H9 (cell line): ENCODE measurements around the gene KCNV2. TPM values are rescaled to one million over a fixed set of nuclear protein-coding genes. Genes with fewer than 3 reads are reported as not detected.

Experiments used
- DNase-seq: peaks from one replicate; pipeline ENCODE4 v3.0.0-alpha.2; 2017
- H2AFZ ChIP-seq: one replicate; pipeline ENCODE4 v1.6.1; 2013; ENCODE audit warnings: mild to moderate bottlenecking, low read length, control low read depth, moderate library complexity
- H2AK5ac ChIP-seq: 2 replicates; pipeline ENCODE4 v1.6.1; 2013; ENCODE audit warnings: low read length, control low read depth, mixed read lengths; ENCODE audit not compliant: insufficient read length
- H2BK120ac ChIP-seq: one replicate; pipeline ENCODE4 v1.6.1; 2013; ENCODE audit warnings: low read depth, mild to moderate bottlenecking, low read length, control low read depth, inconsistent platforms; ENCODE audit not compliant: poor library complexity, severe bottlenecking
- H2BK12ac ChIP-seq: 2 replicates; pipeline ENCODE4 v1.6.1; 2013; ENCODE audit warnings: low read length, control low read depth, mixed read lengths, low read depth; ENCODE audit not compliant: insufficient read length
- H2BK15ac ChIP-seq: 2 replicates; pipeline ENCODE4 v1.6.1; 2013; ENCODE audit warnings: low read depth, low read length, control low read depth
- H2BK20ac ChIP-seq: one replicate; pipeline ENCODE4 v1.6.1; 2013; ENCODE audit warnings: low read depth, mild to moderate bottlenecking, low read length, control low read depth, inconsistent platforms; ENCODE audit not compliant: poor library complexity, severe bottlenecking
- H2BK5ac ChIP-seq: 2 replicates; pipeline ENCODE4 v1.6.1; 2013; ENCODE audit warnings: low read length, control low read depth, mixed read lengths; ENCODE audit not compliant: insufficient read length
- H3K14ac ChIP-seq: 2 replicates; pipeline ENCODE4 v1.6.1; 2013; ENCODE audit warnings: low read length, control low read depth; ENCODE audit not compliant: insufficient read depth
- H3K18ac ChIP-seq: 2 replicates; pipeline ENCODE4 v1.6.1; 2013; ENCODE audit warnings: low read depth, mild to moderate bottlenecking, mixed read lengths, low read length, control low read depth; ENCODE audit not compliant: insufficient read length
- H3K23ac ChIP-seq: 2 replicates; pipeline ENCODE4 v1.6.1; 2013; ENCODE audit warnings: low read length, control low read depth, mixed read lengths, low read depth; ENCODE audit not compliant: insufficient read length
- H3K23me2 ChIP-seq: 2 replicates; pipeline ENCODE4 v1.6.1; 2013; ENCODE audit warnings: low read depth, mild to moderate bottlenecking, mixed read lengths, low read length, control low read depth; ENCODE audit not compliant: insufficient read length, poor library complexity, severe bottlenecking
- H3K27ac ChIP-seq: 2 replicates; pipeline ENCODE4 v1.5.1; 2013; ENCODE audit warnings: low read length, control low read depth, mixed read lengths, low read depth; ENCODE audit not compliant: insufficient read length
- H3K27me3 ChIP-seq: 2 replicates; pipeline ENCODE4 v1.6.1; 2013; ENCODE audit warnings: low read length, control low read depth, inconsistent platforms; ENCODE audit not compliant: insufficient read depth
- H3K4ac ChIP-seq: 2 replicates; pipeline ENCODE4 v1.6.1; 2013; ENCODE audit warnings: low read depth, mild to moderate bottlenecking, control low read depth, inconsistent platforms, low read length, moderate library complexity
- H3K4me1 ChIP-seq: 2 replicates; pipeline ENCODE4 v1.6.1; 2013; ENCODE audit warnings: low read length, control low read depth, inconsistent platforms; ENCODE audit not compliant: insufficient read depth
- H3K4me2 ChIP-seq: 2 replicates; pipeline ENCODE4 v1.6.1; 2013; ENCODE audit warnings: low read length, control low read depth, mixed read lengths; ENCODE audit not compliant: insufficient read length, insufficient read depth
- H3K56ac ChIP-seq: 2 replicates; pipeline ENCODE4 v1.6.1; 2013; ENCODE audit warnings: low read depth, mild to moderate bottlenecking, mixed read lengths, low read length, control low read depth; ENCODE audit not compliant: insufficient read length
- H3K79me1 ChIP-seq: 2 replicates; pipeline ENCODE4 v1.6.1; 2013; ENCODE audit warnings: low read depth, mild to moderate bottlenecking, moderate library complexity, low read length, control low read depth, inconsistent platforms; ENCODE audit not compliant: insufficient read depth, poor library complexity, severe bottlenecking
- H3K79me2 ChIP-seq: 2 replicates; pipeline ENCODE4 v1.6.1; 2013; ENCODE audit warnings: low read length, control low read depth, inconsistent platforms; ENCODE audit not compliant: insufficient read depth
- H3K9ac ChIP-seq: 2 replicates; pipeline ENCODE4 v1.6.1; 2013; ENCODE audit warnings: low read length, control low read depth, mixed read lengths; ENCODE audit not compliant: insufficient read length; ENCODE audit errors: extremely low read depth
- H3K9me3 ChIP-seq: one replicate; pipeline ENCODE4 v1.6.1; 2013; ENCODE audit warnings: low read depth, low read length, inconsistent platforms; ENCODE audit not compliant: control insufficient read depth
- H3T11ph ChIP-seq: one replicate; pipeline ENCODE4 v1.6.1; 2013; ENCODE audit warnings: mild to moderate bottlenecking, low read length, control low read depth, inconsistent platforms
- H4K20me1 ChIP-seq: one replicate; pipeline ENCODE4 v1.6.1; 2013; ENCODE audit not compliant: control insufficient read depth, insufficient read length, insufficient read depth
- H4K5ac ChIP-seq: 2 replicates; pipeline ENCODE4 v1.6.1; 2013; ENCODE audit warnings: low read depth, mild to moderate bottlenecking, mixed read lengths, low read length, control low read depth; ENCODE audit not compliant: insufficient read length
- H4K8ac ChIP-seq: replicated peaks from 2 replicates; pipeline ENCODE4 v1.6.1; 2013; ENCODE audit warnings: low read length, control low read depth, mixed read lengths, low read depth; ENCODE audit not compliant: insufficient read length
- H4K91ac ChIP-seq: 2 replicates; pipeline ENCODE4 v1.6.1; 2013; ENCODE audit warnings: low read depth, mild to moderate bottlenecking, moderate library complexity, mixed read lengths, low read length, control low read depth; ENCODE audit not compliant: insufficient read length
- H3K27ac Mint-ChIP-seq, 3 experiments: 2 replicates in 2 of 3; 3 replicates in 1 of 3; pipeline ENCODE4 v1.8.0; 2020 to 2021; ENCODE audit warnings: mixed read lengths in 3 of 3, mild to moderate bottlenecking in 1 of 3, moderate library complexity in 1 of 3
- H3K27me3 Mint-ChIP-seq: 2 replicates; pipeline ENCODE4 v1.8.0; 2021; ENCODE audit warnings: low read depth, mild to moderate bottlenecking, moderate library complexity, mixed read lengths
- H3K36me3 Mint-ChIP-seq, 3 experiments: 2 replicates in 2 of 3; 3 replicates in 1 of 3; pipeline ENCODE4 v1.8.0; 2020 to 2021; ENCODE audit warnings: low read depth in 3 of 3, mixed read lengths in 3 of 3; ENCODE audit not compliant: insufficient read depth in 1 of 3
- H3K4me1 Mint-ChIP-seq, 2 experiments: 2 replicates each; pipeline ENCODE4 v1.8.0; 2020; ENCODE audit warnings: mixed read lengths in 2 of 2
- H3K4me3 Mint-ChIP-seq, 2 experiments: 2 replicates in 1 of 2; 3 replicates in 1 of 2; pipeline ENCODE4 v1.8.0; 2020 to 2021; ENCODE audit warnings: mild to moderate bottlenecking in 2 of 2, mixed read lengths in 2 of 2, moderate library complexity in 1 of 2
- H3K9me3 Mint-ChIP-seq, 2 experiments: 2 replicates in 1 of 2; 3 replicates in 1 of 2; pipeline ENCODE4 v1.8.0; 2020; ENCODE audit warnings: mild to moderate bottlenecking in 2 of 2, mixed read lengths in 2 of 2, moderate library complexity in 1 of 2
- CTCF ChIP-seq: fragments of 200-600 bp; sonication (generic); conservative IDR thresholded peaks from 3 replicates; pipeline ENCODE4 v1.8.0; 2021; ENCODE audit warnings: antibody characterized with exemption, mild to moderate bottlenecking
- WGBS: extraction: QIAGEN DNeasy Blood & Tissue Kit; methylation state at CpG from one replicate; pipeline ENCODE4 v1.1.7; 2013; ENCODE audit warnings: missing lambda C conversion rate, low lambda C conversion rate, mixed read lengths; ENCODE audit not compliant: insufficient read length; ENCODE audit errors: extremely low coverage; 5-methylcytosine and 5-hydroxymethylcytosine counted together
- total RNA-seq: library from RNA; stranded (reverse); gene quantifications from 2 replicates; pipeline ENCODE4 v1.2.1, GENCODE V29; 2021

The KCNV2 gene
- total RNA-seq, 1 experiment from 2014 or later = not detected

GRCh38 chr9:2709645-2710101, 7.6 kb upstream of the KCNV2 start:
- no peak overlapping the region for H2BK12ac ChIP-seq
- TF ChIP-seq CTCF = no peak
- H3K27me3 ChIP-seq = no peaks in the 10 kb centered on the region
- no peak overlapping the region for H4K5ac ChIP-seq
- no peak overlapping the region for H2BK20ac ChIP-seq
- H2AK5ac ChIP-seq = no peak overlapping the region
- no peaks in the 10 kb centered on the region for H3K9me3 ChIP-seq
- H3K4me2 ChIP-seq = no peak overlapping the region
- no peak overlapping the region for H3K56ac ChIP-seq
- no peak overlapping the region for H3K4ac ChIP-seq
- no peak overlapping the region for H2BK120ac ChIP-seq
- no CpG with 5 or more reads among the region's 2 CpGs for WGBS
- no peak for DNase-seq
- no peak overlapping the region for H2BK15ac ChIP-seq
- H4K8ac ChIP-seq = no peak overlapping the region
- H3K27ac ChIP-seq = no peak overlapping the region
- no peak overlapping the region for H3T11ph ChIP-seq
- no peaks in the 10 kb centered on the region for H3K79me1 ChIP-seq
- no peak overlapping the region for H3K23ac ChIP-seq
- Mint-ChIP-seq H3K9me3 (peaks cover 0 to 6% of the 10 kb centered on the region in 2 experiments; a peak in 1 of 5 replicates), H3K4me1 (peaks cover 11 to 12% of the 10 kb centered on the region in 2 experiments), H3K27ac (peak overlapping the region in 1 of 3 experiments; percentile 21; a peak in 1 of 7 replicates), H3K4me3 (no peak overlapping the region), H3K36me3 (peaks cover 0 to 15% (median 9%) of the 10 kb centered on the region in 3 experiments; a peak in 6 of 7 replicates), H3K27me3 (no peaks in the 10 kb centered on the region)
- H2AFZ ChIP-seq = no peak overlapping the region
- H4K91ac ChIP-seq = no peak overlapping the region
- no peaks in the 10 kb centered on the region for H4K20me1 ChIP-seq
- H3K23me2 ChIP-seq = no peaks in the 10 kb centered on the region
- no peak overlapping the region for H3K14ac ChIP-seq
- H3K18ac ChIP-seq = no peak overlapping the region
- H3K79me2 ChIP-seq = no peaks in the 10 kb centered on the region
- H3K4me1 ChIP-seq = no peaks in the 10 kb centered on the region; the same call in 1 of the 2 replicates
- H3K9ac ChIP-seq = no peak overlapping the region
- H2BK5ac ChIP-seq = no peak overlapping the region
